MM.1S (cell line): ENCODE results near the gene CCNE1.

ENCODE experiments used
- DNase-seq: peaks from one replicate; pipeline ENCODE4 v3.0.0-alpha.2; 2015
- H2AFZ ChIP-seq: fragments of 300-600 bp; sonication (generic); 2 replicates; pipeline ENCODE4 v1.6.0; 2016; ENCODE audit warnings: antibody characterized with exemption, low read length
- H3F3A ChIP-seq: fragments of 300-600 bp; sonication (generic); 2 replicates; pipeline ENCODE4 v1.6.1; 2016; ENCODE audit warnings: mild to moderate bottlenecking, antibody characterized with exemption, low read length, moderate library complexity, mixed read lengths; ENCODE audit not compliant: insufficient read depth
- H3K27ac ChIP-seq: fragments of 300-600 bp; sonication (generic); 2 replicates; pipeline ENCODE4 v1.5.1; 2016; ENCODE audit warnings: mild to moderate bottlenecking, low read length
- H3K27me3 ChIP-seq: fragments of 300-600 bp; sonication (generic); replicated peaks from 2 replicates; pipeline ENCODE4 v1.6.0; 2016; ENCODE audit warnings: low read length; ENCODE audit not compliant: insufficient read depth
- H3K36me3 ChIP-seq: fragments of 300-600 bp; sonication (generic); replicated peaks from 2 replicates; pipeline ENCODE4 v1.6.1; 2016; ENCODE audit warnings: mild to moderate bottlenecking, low read length, mixed read lengths; ENCODE audit not compliant: insufficient read depth
- H3K4me1 ChIP-seq: fragments of 300-600 bp; sonication (generic); 2 replicates; pipeline ENCODE4 v1.6.1; 2016; ENCODE audit warnings: low read length, mixed read lengths
- H3K4me2 ChIP-seq: fragments of 300-600 bp; sonication (generic); 2 replicates; pipeline ENCODE4 v1.6.0; 2016; ENCODE audit warnings: low read depth, low read length
- H3K4me3 ChIP-seq: fragments of 300-600 bp; sonication (generic); 2 replicates; pipeline ENCODE4 v1.5.1; 2016; ENCODE audit warnings: low read length, mixed read lengths
- H3K79me2 ChIP-seq: fragments of 300-600 bp; sonication (generic); 2 replicates; pipeline ENCODE4 v1.6.1; 2016; ENCODE audit warnings: mixed run types, low read length, mixed read lengths
- H3K9ac ChIP-seq: fragments of 300-600 bp; sonication (generic); 2 replicates; pipeline ENCODE4 v1.6.1; 2016; ENCODE audit warnings: low read length, mixed read lengths
- H3K9me2 ChIP-seq: fragments of 300-600 bp; sonication (generic); replicated peaks from 2 replicates; pipeline ENCODE4 v1.6.1; 2016; ENCODE audit warnings: mild to moderate bottlenecking, low read length, mixed read lengths; ENCODE audit not compliant: insufficient read depth
- H3K9me3 ChIP-seq: fragments of 300-600 bp; sonication (generic); replicated peaks from 2 replicates; pipeline ENCODE4 v1.6.1; 2016; ENCODE audit warnings: mild to moderate bottlenecking, low read length, mixed read lengths; ENCODE audit not compliant: insufficient read depth
- H4K20me1 ChIP-seq: fragments of 300-600 bp; sonication (generic); 2 replicates; pipeline ENCODE4 v1.6.1; 2016; ENCODE audit warnings: mild to moderate bottlenecking, low read length, moderate library complexity, mixed read lengths; ENCODE audit not compliant: insufficient read depth
- EZH2 ChIP-seq: fragments of 300-600 bp; sonication (generic); optimal IDR thresholded peaks from 2 replicates; pipeline ENCODE3; 2017; ENCODE audit warnings: low read depth, mild to moderate bottlenecking, antibody characterized with exemption, low read length, mixed read lengths
- EZH2phosphoT487 ChIP-seq: fragments of 300-600 bp; sonication (generic); IDR thresholded peaks from 2 replicates; pipeline ENCODE4 v1.6.1; 2018; ENCODE audit warnings: antibody characterized with exemption, low read length
- TF ChIP-seq, protein P1 (sequence below): fragments of 300-600 bp; sonication (generic); IDR thresholded peaks from 2 replicates; pipeline ENCODE4 v1.5.1; 2016; ENCODE audit warnings: antibody characterized with exemption, low read length, mixed read lengths

CCNE1 gene

DNA sequence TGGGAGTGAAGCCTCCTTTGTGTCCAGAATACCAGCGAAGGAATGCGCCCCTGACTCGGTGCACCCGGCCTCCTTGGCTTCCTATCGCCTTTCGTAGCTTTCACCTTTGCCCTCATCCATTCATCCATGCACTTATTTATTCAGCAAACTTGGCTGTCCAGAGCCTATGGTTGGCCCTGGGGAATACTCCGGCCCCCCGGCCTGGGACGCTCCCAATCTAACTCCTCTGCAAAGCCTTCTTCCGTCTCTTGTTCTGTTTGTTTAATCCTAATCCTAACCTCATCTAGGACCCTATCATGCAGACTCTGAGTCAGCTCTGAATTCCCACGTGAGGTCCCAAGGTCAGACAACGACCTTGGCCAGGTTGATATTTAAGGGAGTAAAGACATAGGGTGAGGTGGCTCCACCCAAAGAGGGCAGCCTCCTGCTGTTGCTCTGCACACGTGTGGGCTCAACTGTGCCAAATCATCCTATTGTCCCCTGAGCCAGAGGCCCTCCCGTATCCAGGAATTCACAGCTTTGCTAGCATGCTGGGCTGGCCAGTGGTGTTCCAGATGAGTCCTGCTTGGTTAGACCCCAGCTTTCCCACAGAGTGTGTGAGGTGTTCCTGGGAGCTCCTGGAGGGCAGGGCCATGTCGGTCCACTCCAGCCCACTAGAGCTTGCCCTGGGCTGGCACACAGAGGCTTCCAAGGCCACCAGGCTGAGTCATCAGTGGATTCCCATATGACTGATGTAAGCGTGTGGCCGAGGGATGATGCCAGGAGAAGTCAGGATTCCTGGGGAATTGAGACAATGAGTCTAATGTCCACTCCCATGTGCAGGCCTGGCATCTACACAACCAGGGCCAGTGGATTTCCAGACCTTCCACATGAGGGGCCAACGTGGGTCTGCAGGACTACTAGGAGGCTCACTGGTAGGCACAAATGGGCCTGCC, 6.5 kb upstream of the CCNE1 start:
- H3K36me3 ChIP-seq: no peaks in the 10 kb centered on the region
- no peaks in the 10 kb centered on the region for H3K9me3 ChIP-seq
- DNase-seq: no peak
- no peak for TF ChIP-seq EZH2
- no peak overlapping the region for H2AFZ ChIP-seq
- no peak overlapping the region for H3K9ac ChIP-seq
- no peaks in the 10 kb centered on the region for H3K27me3 ChIP-seq
- H3K4me3 ChIP-seq: no peak overlapping the region
- H3F3A ChIP-seq: no peaks in the 10 kb centered on the region
- H4K20me1 ChIP-seq: no peaks in the 10 kb centered on the region
- H3K4me2 ChIP-seq: no peak overlapping the region
- no peak overlapping the region for H3K27ac ChIP-seq
- H3K4me1 ChIP-seq: 0 out of 2 replicates have a peak, but pooled peaks cover 2% of the 10 kb centered on the region
- no peaks in the 10 kb centered on the region for H3K9me2 ChIP-seq
- no peaks in the 10 kb centered on the region for H3K79me2 ChIP-seq

DNA sequence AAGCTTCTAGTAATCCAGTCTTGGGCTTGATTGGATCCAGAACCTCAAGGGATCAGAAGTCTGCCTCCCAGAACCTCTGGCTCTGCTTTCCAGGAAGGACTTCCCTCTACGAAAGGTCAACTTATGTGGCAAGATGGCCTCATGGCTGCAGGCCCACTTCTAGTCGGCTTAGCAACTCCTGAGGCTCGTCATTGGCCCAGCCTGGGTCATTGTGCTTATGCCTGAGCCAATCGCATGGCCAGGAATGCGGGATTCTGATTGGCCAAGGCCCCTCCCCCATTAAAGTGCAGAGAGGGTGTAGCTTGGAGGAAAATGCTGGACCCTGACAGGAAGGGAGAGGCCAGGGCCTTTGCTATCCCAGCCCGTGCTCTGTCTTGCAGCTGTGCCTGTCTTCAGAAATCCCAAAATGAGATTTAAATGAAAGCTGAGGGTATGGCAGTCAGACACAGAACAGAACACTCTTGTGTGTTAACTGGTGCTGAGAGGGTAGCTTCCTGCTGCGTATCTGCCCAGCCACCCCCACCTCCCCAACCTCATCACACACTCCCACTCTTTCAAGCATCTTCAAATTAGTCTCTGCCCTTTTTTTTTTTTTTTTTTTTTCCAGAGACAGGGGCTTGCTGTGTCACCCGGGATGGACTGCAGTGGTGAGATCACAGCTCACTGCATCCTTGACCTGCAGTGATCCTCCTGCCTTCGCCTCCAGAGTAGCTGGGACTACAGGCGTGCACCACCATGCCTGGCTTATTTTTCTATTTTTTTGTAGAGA, 5.5 kb upstream of the CCNE1 start:
- Histone ChIP-seq H3K4me2 (no peak overlapping the region), H2AFZ (no peak overlapping the region), H3K79me2 (no peaks in the 10 kb centered on the region), H3K9ac (no peak overlapping the region), H3K27me3 (no peaks in the 10 kb centered on the region), H3K27ac (no peak overlapping the region), H4K20me1 (no peaks in the 10 kb centered on the region), H3K4me1 (0 out of 2 replicates have a peak, but pooled peaks cover 4% of the 10 kb centered on the region), H3K4me3 (no peak overlapping the region), H3K36me3 (no peaks in the 10 kb centered on the region), H3F3A (no peaks in the 10 kb centered on the region), H3K9me3 (no peaks in the 10 kb centered on the region), H3K9me2 (no peaks in the 10 kb centered on the region)
- no peak for DNase-seq
- TF ChIP-seq EZH2 (no peak), EZH2phosphoT487 (no peak)
- TF ChIP-seq, protein P1, sequence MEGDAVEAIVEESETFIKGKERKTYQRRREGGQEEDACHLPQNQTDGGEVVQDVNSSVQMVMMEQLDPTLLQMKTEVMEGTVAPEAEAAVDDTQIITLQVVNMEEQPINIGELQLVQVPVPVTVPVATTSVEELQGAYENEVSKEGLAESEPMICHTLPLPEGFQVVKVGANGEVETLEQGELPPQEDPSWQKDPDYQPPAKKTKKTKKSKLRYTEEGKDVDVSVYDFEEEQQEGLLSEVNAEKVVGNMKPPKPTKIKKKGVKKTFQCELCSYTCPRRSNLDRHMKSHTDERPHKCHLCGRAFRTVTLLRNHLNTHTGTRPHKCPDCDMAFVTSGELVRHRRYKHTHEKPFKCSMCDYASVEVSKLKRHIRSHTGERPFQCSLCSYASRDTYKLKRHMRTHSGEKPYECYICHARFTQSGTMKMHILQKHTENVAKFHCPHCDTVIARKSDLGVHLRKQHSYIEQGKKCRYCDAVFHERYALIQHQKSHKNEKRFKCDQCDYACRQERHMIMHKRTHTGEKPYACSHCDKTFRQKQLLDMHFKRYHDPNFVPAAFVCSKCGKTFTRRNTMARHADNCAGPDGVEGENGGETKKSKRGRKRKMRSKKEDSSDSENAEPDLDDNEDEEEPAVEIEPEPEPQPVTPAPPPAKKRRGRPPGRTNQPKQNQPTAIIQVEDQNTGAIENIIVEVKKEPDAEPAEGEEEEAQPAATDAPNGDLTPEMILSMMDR: no peak

DNA sequence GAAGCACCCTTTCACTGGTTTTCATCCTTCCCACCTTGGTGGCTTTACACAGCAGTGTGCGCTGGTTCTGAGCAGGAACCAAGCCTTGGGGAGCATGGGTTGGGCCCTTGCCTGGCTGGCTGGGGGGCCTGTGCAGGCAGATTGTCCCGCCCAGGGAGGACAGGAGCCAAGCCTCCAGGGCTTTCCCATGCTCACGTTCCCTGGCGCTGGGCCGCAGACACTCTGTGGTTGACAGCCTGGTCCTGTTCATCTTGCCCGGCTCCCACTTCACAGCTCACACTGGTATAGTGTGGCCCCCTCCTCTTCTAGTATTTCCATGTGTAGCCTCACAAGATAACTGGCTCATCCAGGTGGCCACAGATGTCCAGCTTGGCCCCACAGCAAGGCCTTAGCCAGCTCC, 4.6 kb upstream of the CCNE1 start:
- H3K9ac ChIP-seq: no peak overlapping the region
- no peak for DNase-seq
- H3K9me2 ChIP-seq: no peaks in the 10 kb centered on the region
- H3K9me3 ChIP-seq: no peaks in the 10 kb centered on the region
- H3K4me3 ChIP-seq: no peak overlapping the region
- no peak overlapping the region for H3K4me2 ChIP-seq
- H3K4me1 ChIP-seq: 0 out of 2 replicates have a peak, but pooled peaks cover 4% of the 10 kb centered on the region
- H2AFZ ChIP-seq: no peak overlapping the region
- H3K27ac ChIP-seq: no peak overlapping the region
- no peaks in the 10 kb centered on the region for H4K20me1 ChIP-seq
- no peaks in the 10 kb centered on the region for H3K27me3 ChIP-seq
- TF ChIP-seq EZH2 (no peak), EZH2phosphoT487 (no peak)
- TF ChIP-seq, protein P1: no peak
- no peaks in the 10 kb centered on the region for H3K36me3 ChIP-seq
- no peaks in the 10 kb centered on the region for H3K79me2 ChIP-seq
- no peaks in the 10 kb centered on the region for H3F3A ChIP-seq
